ENCODE measurements around the gene DLGAP4.

DLGAP4 gene

GRCh38 chr20:36477475-36477874 is 171.3 kb downstream of the DLGAP4 start:
- no peak for DNase-seq (ENCODE audit: low spot score)

GRCh38 chr20:36478137-36478905 is 172.2 kb downstream of the DLGAP4 start:
- DNase-seq (ENCODE audit: low spot score) = no peak

DNA sequence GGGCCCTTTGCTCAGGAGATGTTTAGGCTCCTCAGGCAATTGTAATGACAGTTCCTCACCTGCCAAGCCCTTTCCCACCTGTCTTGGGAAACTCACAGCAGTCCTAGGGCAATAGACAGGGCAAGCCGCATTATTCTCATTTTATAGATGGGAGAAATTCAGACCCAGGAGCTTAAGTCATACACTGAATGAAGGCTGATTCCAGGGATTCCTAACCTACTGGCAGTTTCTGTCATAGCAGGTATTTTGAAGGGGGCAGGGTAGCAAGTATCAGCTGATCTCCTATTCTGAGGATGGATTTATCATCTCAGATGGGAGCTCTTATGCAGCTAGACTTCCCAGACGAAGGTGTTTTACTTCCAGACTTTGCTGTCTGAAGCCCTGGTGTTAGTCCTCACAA is 173.8 kb downstream of the DLGAP4 start:
- no peak for DNase-seq (ENCODE audit: low spot score)

GRCh38 chr20:36480456-36481048 is 174.4 kb downstream of the DLGAP4 start:
- DNase-seq (ENCODE audit: low spot score) = no peak

- peak; percentile 66 for DNase-seq (ENCODE audit: low spot score)
Observed at GRCh38 chr20:36481380-36482043, 175.4 kb downstream of the DLGAP4 start.

DNA sequence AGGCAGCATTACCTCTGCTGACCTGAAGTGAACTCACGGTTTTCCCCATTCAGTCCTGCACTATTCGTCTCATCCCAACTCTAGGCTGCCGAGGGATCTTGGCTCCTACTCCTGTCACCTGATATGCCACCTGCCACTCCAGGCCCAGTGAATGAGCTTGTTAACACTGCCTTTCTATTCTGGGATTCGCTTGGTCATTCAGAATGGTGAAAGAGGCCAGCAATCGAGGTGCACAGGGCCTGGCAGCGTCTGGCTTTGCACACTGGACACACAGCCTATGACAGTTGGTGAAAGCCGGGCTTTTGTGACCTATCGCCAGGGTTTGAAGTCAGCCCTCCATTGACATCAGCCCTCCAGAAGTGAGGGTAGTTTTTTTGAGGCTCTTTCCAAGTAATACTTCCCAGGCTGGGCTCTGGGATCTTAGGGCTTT is 175.9 kb downstream of the DLGAP4 start:
- peak; percentile 85 for DNase-seq (ENCODE audit: low spot score)

GRCh38 chr20:36483209-36483918 is 177.2 kb downstream of the DLGAP4 start:
- no peak for DNase-seq (ENCODE audit: low spot score)

DNA sequence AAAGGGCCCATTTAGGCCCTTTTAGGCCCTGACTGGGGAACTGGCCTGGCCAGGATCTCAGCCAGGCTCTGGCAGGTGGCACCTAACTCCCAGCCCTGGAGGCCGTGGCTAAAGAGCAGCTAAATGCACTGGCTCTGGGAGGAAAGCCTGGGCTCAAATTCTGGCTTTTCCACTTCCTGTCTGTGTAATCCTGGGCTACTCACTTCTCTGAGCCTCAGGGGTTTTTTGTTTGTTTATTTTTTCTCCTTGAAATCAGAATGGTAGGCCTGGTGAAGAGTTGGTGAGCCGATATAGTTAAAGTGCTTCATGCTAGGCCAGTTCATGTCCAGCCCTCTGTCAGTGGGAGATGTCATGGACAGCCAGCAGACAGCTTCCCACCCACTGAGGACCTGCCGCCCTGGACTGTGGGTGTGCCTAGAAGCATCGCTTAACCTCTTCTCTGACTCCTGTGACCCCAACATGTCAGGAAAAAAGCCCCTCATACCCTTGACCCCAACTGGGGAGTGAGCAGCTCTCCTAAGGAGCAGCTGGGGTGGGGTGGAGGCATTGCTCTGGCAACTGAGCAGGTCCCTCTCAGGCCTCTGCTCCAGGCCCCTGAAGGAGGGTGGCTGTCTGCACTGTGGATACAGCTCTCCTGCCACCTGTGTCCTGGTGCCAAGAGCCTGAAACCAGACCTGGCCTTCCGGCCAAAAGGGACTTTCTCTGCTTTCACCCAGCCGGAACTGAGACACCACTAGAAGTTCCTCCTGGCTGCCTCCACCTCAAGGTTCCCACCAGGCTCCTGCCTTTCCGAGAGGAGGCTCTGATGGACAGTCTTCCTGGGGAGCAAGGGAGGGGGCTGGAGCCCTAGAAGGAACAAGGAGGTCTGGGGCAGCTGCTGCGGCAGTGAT is 178.0 kb downstream of the DLGAP4 start:
- no peak for DNase-seq (ENCODE audit: low spot score)

GRCh38 chr20:36485286-36485685 is 179.1 kb downstream of the DLGAP4 start:
- no peak for DNase-seq (ENCODE audit: low spot score)

DNA sequence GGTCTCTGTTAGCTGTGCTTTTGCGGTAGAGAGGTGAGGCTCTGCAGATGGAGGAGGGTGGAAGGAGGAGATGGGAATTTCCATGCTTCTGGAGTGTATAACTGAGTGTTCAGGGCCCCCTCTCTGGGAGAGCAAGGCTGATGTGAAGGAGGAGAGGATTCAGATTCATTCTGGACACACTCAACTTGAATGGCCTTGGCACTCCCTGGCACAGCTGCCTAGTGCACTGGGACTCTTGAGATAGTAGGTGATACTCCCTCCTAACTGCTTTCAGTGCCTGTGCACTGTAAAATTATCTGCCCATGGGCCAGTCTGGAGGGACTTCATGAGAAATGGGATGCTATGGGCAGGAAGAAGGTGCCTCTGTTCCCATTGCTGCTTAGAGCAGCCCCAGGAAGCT is 180.9 kb downstream of the DLGAP4 start:
- DNase-seq (ENCODE audit: low spot score) = no peak

GRCh38 chr20:36490191-36490590 is 184.1 kb downstream of the DLGAP4 start:
- DNase-seq (ENCODE audit: low spot score) = no peak

DNA sequence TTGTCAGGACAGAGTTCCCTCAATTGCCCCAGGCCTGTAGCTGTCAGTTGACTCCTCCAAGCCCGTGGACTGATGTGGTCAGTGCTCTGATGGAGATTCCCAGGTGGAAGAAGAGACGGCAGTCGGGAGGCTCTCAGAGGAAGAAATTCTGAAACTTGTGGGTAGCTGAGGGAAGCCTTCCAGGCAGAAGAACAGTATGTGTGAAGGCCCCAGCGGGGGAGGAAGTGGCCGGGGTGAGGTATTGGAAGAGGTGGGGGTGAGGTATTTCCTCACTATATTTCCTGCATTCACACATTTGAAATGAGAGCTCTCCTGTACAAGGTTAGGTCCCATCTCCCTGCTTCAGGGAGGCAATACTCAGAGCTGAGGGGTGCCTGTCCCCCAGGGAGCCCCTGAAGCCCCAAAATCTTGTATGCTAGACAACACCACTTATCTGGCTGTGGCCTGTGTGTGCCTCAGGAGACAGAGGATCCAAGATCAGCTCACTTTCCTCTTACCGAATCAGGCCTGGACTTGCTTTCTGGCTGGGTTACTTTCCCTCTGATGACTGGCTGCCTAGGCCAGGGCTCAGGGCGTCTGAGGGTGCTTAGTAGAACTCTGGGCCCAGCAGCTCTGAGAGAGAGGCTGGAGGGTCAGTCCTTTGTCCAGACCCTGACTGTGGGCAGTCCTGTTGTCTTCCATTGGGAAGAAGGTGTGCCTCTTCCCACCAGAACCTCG is 185.9 kb downstream of the DLGAP4 start:
- no peak for DNase-seq (ENCODE audit: low spot score)

DNA sequence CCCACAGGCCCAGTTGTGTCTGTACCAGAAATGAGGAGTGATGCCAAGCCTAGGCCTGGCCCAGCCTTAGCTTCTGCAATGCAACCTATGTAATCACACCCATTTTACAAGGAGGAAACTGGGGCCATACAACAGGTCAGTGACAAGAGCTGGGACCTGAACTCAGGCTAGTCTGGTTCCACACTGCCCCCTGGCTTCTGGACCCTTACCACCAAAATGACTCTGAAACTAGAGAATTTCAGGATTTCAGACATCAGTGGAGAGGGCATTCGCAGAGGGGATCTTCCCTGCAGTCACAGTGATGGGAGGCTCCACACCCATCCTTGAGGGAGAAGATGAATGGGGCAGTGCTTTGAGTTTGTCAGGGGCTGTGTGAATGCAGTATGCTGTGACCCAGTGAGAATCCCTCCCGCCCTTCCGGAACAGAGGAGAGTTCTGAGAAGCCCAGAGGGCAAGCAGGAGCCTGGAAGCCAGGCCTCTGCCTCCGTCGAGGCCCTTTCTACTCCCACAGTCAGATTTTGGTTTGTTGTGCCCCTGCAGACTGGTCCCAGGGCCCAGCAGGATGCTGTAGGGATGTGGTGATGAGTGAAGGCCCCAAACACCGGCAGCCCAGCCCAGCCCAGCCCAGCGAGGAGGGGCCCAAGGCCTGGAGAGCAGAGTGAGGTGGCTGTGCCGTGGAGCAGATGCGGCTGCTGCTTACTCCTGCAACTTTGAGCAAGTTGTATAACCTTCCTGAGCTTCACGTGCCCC is 187.1 kb downstream of the DLGAP4 start:
- no peak for DNase-seq (ENCODE audit: low spot score)

DNA sequence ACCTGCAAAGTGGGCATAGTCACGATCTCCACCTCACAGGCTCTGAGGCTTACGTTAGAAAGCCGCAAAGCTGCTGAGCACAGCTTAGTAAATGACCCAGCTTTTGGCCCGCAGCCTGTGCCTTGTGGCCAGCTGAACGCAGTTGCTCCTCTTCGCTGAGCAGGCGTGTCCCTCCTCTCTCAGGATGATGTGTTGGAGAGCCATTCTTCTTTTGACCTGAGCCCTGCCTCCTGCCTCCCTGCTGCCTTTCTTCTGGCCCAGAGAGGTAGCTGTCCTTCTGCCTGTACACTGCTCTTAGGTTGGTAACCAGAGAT is 187.6 kb downstream of the DLGAP4 start:
- peak; percentile 34 for DNase-seq (ENCODE audit: low spot score)

DNA sequence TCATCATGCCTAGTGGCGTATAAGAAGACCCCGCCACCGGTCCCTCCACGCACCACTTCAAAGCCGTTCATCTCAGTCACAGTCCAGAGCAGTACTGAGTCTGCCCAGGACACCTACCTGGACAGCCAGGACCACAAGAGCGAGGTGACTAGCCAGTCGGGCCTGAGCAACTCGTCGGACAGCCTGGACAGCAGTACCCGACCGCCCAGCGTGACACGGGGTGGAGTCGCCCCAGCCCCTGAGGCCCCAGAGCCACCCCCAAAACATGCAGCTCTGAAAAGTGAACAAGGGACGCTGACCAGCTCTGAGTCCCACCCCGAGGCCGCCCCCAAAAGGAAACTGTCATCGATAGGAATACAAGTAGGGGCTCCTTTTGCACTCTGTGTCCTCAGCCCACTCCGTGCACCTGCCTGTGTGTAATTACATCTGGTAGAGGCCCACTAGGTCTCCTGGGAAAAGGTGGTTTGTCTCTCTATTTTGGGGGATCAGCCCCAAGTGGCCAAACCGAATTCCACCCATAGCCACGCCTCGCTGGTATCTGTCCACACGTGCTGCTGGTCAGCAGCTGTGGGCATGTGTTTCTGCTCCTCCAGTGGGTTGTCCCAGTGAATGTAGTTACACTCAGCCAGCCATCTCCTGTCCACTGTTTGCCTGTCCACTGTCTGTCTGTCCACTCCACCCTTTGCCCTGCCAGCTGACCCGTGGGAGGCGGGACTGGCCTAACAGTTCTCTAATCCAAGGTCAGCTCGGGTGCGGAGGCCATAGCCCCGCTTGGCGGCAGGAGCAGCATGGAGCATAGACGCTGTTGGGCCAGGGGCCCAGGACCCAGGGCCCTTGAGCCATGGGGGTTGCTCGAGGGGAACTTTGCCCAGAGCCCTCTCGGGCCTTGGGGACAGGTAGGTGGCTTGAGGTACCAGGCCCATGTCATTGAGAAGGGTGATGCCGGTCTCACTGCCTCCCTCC is 190.8 kb downstream of the DLGAP4 start:
- no peak for DNase-seq (ENCODE audit: low spot score)

GRCh38 chr20:36497856-36498255 is 191.7 kb downstream of the DLGAP4 start:
- no peak for DNase-seq (ENCODE audit: low spot score)

DNA sequence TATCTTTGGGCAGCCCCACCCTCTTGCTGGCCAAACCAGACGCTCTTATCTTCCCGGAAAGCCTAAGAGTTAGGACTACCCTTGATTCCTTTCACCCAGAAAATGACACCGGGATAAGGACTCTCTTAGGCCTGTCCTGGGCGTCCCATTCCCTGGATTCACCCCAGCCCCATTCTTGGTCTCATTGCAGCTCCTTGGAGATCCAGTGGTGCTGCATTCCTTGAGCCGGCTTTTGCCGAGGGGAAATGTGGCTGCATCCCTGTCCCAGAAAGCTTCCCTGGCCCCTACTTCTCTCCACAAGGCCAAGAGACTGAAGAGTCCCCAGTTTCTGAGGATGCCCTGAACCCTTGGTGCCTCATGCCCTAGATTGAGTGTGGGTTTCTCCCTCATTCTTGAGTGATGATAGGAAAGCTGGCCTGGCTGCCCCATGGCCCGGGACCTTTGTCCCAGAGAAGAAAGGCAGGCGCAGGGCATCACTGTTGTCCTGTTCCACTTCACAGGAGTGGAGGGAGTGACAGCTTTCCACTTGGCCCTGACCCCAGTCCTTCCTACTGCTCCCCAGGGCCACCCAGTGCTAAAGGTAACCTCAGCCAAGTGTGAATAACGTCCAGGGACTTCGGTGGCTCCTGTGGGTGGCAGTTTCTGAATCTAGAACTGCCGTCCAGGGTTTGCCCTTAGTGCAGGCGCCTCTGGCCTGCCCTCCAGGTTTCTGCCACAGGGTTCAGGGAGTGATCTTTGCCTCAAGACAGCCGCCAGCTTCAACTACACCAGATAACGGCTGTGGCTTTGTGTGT is 192.4 kb downstream of the DLGAP4 start:
- no peak for DNase-seq (ENCODE audit: low spot score)

DNA sequence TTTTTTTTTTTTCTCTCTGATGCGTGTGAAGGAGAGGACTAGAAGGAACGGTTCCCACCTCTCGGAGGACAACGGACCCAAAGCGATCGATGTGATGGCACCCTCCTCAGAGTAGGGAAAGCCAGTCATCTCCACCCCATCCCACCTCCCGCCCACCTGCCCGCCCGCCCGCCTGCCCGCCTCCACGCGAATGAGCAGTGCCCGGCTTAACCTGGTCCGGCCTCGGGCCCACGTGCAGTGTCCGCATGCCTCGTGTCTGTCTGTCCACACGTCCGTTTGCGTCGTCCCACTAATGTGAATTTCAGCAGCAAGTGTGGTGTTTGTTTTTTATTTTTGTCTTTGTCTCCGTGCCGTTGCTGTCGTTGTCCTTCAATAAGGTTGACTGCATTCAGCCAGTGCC is 193.1 kb downstream of the DLGAP4 start:
- no peak for DNase-seq (ENCODE audit: low spot score)

Measured in pons (tissue), 1 donor.